Naive thymus-derived CD4-positive, alpha-beta T cell (primary cell): Measurements from ENCODE around the gene PRR23E. TPM values are rescaled to one million over a fixed set of nuclear protein-coding genes. Genes with fewer than 3 reads are reported as not detected.

ENCODE experiments used
- ATAC-seq: fragments of 150-1000 bp; cut with Tn5 transposase; 2 replicates; pipeline ENCODE4 v1.10.0; 2021; ENCODE audit warnings: mild to moderate bottlenecking, moderate library complexity
- CTCF ChIA-PET: fragments of 350-600 bp; sonication (Branson Sonifier 250); formaldehyde crosslinking; loops from one replicate; lab custom pipeline; 2021; ENCODE audit warnings: antibody characterized with exemption; lab: Charles Lee
- POLR2A ChIA-PET: fragments of 350-600 bp; sonication (Branson Sonifier 250); formaldehyde crosslinking; loops from one replicate; lab custom pipeline; 2021; ENCODE audit warnings: antibody characterized with exemption, inconsistent platforms; lab: Charles Lee
- DNase-seq, 9 donors: peaks; one replicate each; pipeline versions ENCODE4 v3.0.0 to v3.0.0-alpha.2; 2020 to 2022; ENCODE audit warnings: mixed read lengths in 1 of 9
- H3K27ac ChIP-seq: one replicate; pipeline ENCODE4 v1.7.0; 2013; ENCODE audit warnings: mild to moderate bottlenecking, low read depth, low read length, moderate library complexity
- H3K27me3 ChIP-seq, 2 donors: one replicate each; pipeline ENCODE4 v1.7.0; 2013; ENCODE audit warnings: low read length in 2 of 2, mild to moderate bottlenecking in 2 of 2, moderate library complexity in 2 of 2; ENCODE audit not compliant: control insufficient read depth in 2 of 2, insufficient read depth in 2 of 2
- H3K36me3 ChIP-seq, 3 experiments: 1 replicate in 2 of 3; 2 replicates in 1 of 3; pipeline ENCODE4 v1.7.0; 2013; ENCODE audit warnings: low read length in 3 of 3, mild to moderate bottlenecking in 3 of 3, moderate library complexity in 1 of 3; ENCODE audit not compliant: insufficient read depth in 3 of 3, control insufficient read depth in 2 of 3
- H3K4me1 ChIP-seq, 2 donors: one replicate each; pipeline ENCODE4 v1.7.0; 2013; ENCODE audit warnings: low read length in 2 of 2, mild to moderate bottlenecking in 2 of 2, moderate library complexity in 1 of 2; ENCODE audit not compliant: control insufficient read depth in 2 of 2, insufficient read depth in 2 of 2
- H3K4me3 ChIP-seq: 2 replicates; pipeline ENCODE4 v1.7.0; 2013; ENCODE audit warnings: mild to moderate bottlenecking, low read length
- H3K9me3 ChIP-seq, 3 experiments: 1 replicate in 2 of 3; 2 replicates in 1 of 3; pipeline ENCODE4 v1.7.0; 2013; ENCODE audit warnings: low read length in 3 of 3; ENCODE audit not compliant: control insufficient read depth in 2 of 3
- H3K27ac Mint-ChIP-seq, 9 donors: one replicate each; pipeline ENCODE4 v1.8.0; 2020 to 2022; ENCODE audit warnings: mixed read lengths in 9 of 9, mild to moderate bottlenecking in 8 of 9, moderate library complexity in 5 of 9, inconsistent platforms in 2 of 9
- H3K27me3 Mint-ChIP-seq, 5 donors: one replicate each; pipeline ENCODE4 v1.8.0; 2021 to 2022; ENCODE audit warnings: mixed read lengths in 5 of 5, mild to moderate bottlenecking in 1 of 5
- H3K36me3 Mint-ChIP-seq, 5 donors: one replicate each; pipeline ENCODE4 v1.8.0; 2020 to 2022; ENCODE audit warnings: mixed read lengths in 5 of 5, mild to moderate bottlenecking in 3 of 5, inconsistent platforms in 1 of 5
- H3K4me1 Mint-ChIP-seq, 7 donors: one replicate each; pipeline ENCODE4 v1.8.0; 2020 to 2022; ENCODE audit warnings: mixed read lengths in 7 of 7, mild to moderate bottlenecking in 3 of 7, inconsistent platforms in 1 of 7
- H3K4me3 Mint-ChIP-seq, 10 donors: one replicate each; pipeline ENCODE4 v1.8.0; 2020 to 2022; ENCODE audit warnings: mild to moderate bottlenecking in 10 of 10, mixed read lengths in 10 of 10, moderate library complexity in 6 of 10, inconsistent platforms in 2 of 10
- H3K9me3 Mint-ChIP-seq, 11 donors: one replicate each; pipeline ENCODE4 v1.8.0; 2020 to 2022; ENCODE audit warnings: mixed read lengths in 11 of 11, mild to moderate bottlenecking in 4 of 11, inconsistent platforms in 1 of 11, moderate library complexity in 1 of 11
- intact Hi-C, 2 donors: fragments of 100-400 bp; cut with micrococcal nuclease; formaldehyde crosslinking; loops; one replicate each; pipeline ENCODE4 v1.15.1; 2023
- polyA plus RNA-seq, 2 donors: library from polyadenylated mRNA; unstranded; fragments of 300-500 nt; fragmentation: Illumina TruSeq; gene quantifications; one replicate each; pipeline ENCODE4 v1.2.3, GENCODE V29; 2021
- total RNA-seq, 6 experiments: library from RNA in 5 of 6; stranded (reverse) in 5 of 6; gene quantifications; 1 replicate in 5 of 6; 2 replicates in 1 of 6; pipeline ENCODE4 v1.2.3 and lab custom pipeline; 2021 to 2026

Gene PRR23E
- total and polyA plus RNA-seq, 7 experiments from 2014 or later = not detected

DNA sequence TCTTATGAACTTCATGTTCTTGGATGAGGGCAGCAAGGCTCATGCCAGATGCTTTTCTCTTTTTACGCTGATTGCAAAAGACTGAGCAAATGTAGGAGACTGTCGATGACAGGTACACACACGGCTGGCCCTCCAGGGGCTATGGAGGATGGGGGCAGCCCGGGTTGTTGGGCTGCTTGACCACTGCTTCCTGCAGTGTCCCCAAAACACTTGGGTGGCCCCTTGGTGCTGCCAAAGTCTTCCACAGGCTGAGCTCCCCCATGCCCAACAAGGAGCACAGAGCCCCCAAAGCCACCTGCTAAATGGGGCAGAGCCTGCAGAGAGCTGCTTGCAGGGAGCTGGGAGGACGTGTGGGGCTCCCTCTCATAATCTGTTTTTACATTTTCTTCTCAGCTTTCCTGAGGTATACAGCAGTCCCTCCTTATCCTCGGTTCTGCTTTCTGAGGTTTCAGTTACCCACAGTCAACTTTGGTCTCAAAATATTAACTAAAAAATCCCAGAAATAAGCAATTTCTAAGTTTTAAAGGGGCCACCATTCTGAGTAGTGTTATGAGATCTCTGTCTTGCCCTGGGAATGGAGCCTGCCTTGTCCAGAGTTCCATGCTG lies 7.3 kb downstream of the PRR23E start:
- H3K4me3 ChIP-seq = no peak overlapping the region
- Mint-ChIP-seq H3K27ac (no peak overlapping the region), H3K27me3 (peaks cover 3 to 33% (median 11%) of the 10 kb centered on the region in 5 donors)

DNA sequence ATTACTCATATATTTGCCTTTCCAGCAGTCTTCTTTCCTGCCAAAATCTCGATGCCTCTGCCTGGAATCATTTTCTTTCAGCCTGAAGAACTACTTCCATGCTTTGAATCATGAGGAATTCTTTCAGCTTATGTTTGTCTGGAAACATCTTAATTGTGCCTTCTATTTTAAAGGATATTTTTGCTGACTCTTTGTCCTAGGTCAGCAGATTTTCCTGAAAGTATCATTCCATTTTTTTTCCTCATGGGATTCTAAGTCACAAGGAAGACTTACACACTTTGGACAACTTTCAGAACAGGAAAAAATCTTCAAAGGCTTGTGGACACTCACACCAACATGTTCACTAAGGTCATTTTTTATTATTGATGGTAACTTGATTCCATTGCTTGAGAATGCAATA lies 10.1 kb downstream of the PRR23E start:
- no peak overlapping the region for H3K27ac ChIP-seq
- H3K4me3 ChIP-seq = no peak overlapping the region
- CTCF ChIA-PET = no interaction called here
- Mint-ChIP-seq H3K27me3 (peaks cover 0 to 23% (median 6%) of the 10 kb centered on the region in 5 donors), H3K36me3 (peaks cover 0 to 4% (median 0%) of the 10 kb centered on the region in 5 donors), H3K27ac (no peak overlapping the region), H3K4me3 (no peak overlapping the region), H3K4me1 (peaks cover 0 to 5% (median 0%) of the 10 kb centered on the region in 7 donors), H3K9me3 (peaks cover 0 to 8% (median 3%) of the 10 kb centered on the region in 11 donors)
- POLR2A ChIA-PET = no interaction called here
- ATAC-seq (no peak), DNase-seq (no peak)
- no peaks in the 10 kb centered on the region for H3K4me1 ChIP-seq
- H3K9me3 ChIP-seq = no peaks in the 10 kb centered on the region
- intact Hi-C loops = no loop called here
- no peaks in the 10 kb centered on the region for H3K36me3 ChIP-seq
- no peaks in the 10 kb centered on the region for H3K27me3 ChIP-seq

More for the DNA sequence above, 7.3 kb downstream of the PRR23E start:
- DNase-seq (no peak), ATAC-seq (no peak)
- Histone ChIP-seq H3K4me1 (no peaks in the 10 kb centered on the region), H3K36me3 (no peaks in the 10 kb centered on the region), H3K27ac (no peak overlapping the region), H3K9me3 (no peaks in the 10 kb centered on the region), H3K27me3 (no peaks in the 10 kb centered on the region)
- no peak overlapping the region for H3K4me3 Mint-ChIP-seq
- H3K9me3 Mint-ChIP-seq = peaks cover 0 to 8% (median 3%) of the 10 kb centered on the region in 11 donors
- CTCF ChIA-PET = no interaction called here
- no peaks in the 10 kb centered on the region for H3K4me1 Mint-ChIP-seq
- POLR2A ChIA-PET = no interaction called here
- H3K36me3 Mint-ChIP-seq = peaks cover 0 to 4% (median 0%) of the 10 kb centered on the region in 5 donors
- intact Hi-C loops = no loop called here

DNA sequence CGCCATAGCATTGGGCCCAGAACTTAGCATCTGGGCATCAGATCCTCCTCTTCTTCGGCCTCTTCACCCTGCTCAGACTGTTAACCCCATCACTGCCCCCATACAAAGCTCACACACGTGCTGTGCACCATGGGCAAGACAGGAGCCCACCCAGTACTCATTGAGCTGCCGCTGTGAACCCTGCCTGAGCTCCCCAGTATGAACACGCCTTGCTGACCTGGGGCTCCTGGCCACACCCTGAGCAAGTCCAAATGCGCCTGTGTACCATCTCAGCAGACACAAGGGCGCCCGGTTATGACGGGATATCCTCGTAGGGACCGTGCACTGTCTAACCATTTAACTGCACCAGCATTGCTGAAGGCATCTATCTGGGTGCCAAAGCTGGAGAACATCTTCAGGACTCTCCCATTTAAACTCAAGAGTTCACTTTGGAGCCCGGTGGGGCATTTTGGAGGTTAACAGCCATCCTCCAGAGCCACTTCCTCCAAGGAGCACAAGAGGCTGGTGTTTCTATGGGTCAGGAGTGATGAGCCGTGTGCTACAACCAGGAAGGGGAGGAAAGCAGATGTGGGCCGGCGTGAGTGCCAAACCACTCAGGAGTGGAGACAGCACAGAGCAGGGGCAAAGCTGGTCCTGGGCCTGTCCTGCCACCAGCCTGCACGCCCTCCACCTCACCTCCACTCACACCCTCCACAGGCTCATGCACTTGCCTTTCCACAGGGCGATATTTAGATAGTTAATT lies 12.1 kb downstream of the PRR23E start:
- H3K27ac Mint-ChIP-seq = no peak overlapping the region
- peaks cover 0 to 8% (median 3%) of the 10 kb centered on the region in 11 donors for H3K9me3 Mint-ChIP-seq
- POLR2A ChIA-PET = no interaction called here
- H3K4me3 ChIP-seq = no peak overlapping the region
- peaks cover 0 to 5% (median 0%) of the 10 kb centered on the region in 7 donors for H3K4me1 Mint-ChIP-seq
- H3K27ac ChIP-seq = no peak overlapping the region
- no peaks in the 10 kb centered on the region for H3K27me3 ChIP-seq
- H3K36me3 Mint-ChIP-seq = peaks cover 0 to 4% (median 0%) of the 10 kb centered on the region in 5 donors
- CTCF ChIA-PET = no interaction called here
- intact Hi-C loops = no loop called here
- ATAC-seq (no peak), DNase-seq (no peak)
- no peaks in the 10 kb centered on the region for H3K4me1 ChIP-seq
- H3K9me3 ChIP-seq = no peaks in the 10 kb centered on the region
- peaks cover 0 to 31% (median 4%) of the 10 kb centered on the region in 5 donors for H3K27me3 Mint-ChIP-seq
- no peak overlapping the region for H3K4me3 Mint-ChIP-seq
- no peaks in the 10 kb centered on the region for H3K36me3 ChIP-seq

DNA sequence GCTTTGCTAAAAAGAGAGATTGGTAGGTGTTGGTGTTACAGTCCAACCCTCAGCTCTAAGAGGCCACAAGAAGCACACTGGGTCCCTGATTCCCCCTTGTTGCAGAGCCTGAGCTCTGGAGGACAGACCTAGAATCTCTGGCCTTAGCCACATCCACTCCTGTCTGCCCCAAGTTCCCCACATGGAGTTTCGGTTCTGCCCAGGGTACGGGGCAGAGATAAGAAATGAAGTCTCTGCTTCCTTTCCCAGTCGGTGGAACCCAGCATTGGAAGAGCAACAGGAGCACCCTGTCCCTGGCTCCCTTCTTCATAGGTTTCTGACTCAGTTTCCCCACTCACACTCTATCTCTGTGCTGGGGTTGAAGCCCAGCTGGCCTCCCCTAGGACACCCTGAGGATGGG lies 13.2 kb downstream of the PRR23E start:
- Histone ChIP-seq H3K4me1 (no peaks in the 10 kb centered on the region), H3K4me3 (no peak overlapping the region), H3K9me3 (no peaks in the 10 kb centered on the region), H3K27ac (no peak overlapping the region), H3K36me3 (no peaks in the 10 kb centered on the region), H3K27me3 (no peaks in the 10 kb centered on the region)
- ATAC-seq (no peak), DNase-seq (no peak)
- Mint-ChIP-seq H3K36me3 (peaks cover 0 to 4% (median 0%) of the 10 kb centered on the region in 5 donors), H3K27ac (no peak overlapping the region), H3K9me3 (peaks cover 0 to 8% (median 3%) of the 10 kb centered on the region in 11 donors), H3K27me3 (peaks cover 0 to 26% (median 4%) of the 10 kb centered on the region in 5 donors), H3K4me1 (peaks cover 0 to 5% (median 0%) of the 10 kb centered on the region in 7 donors), H3K4me3 (no peak overlapping the region)
- POLR2A ChIA-PET = no interaction called here
- intact Hi-C loops = no loop called here
- CTCF ChIA-PET = no interaction called here

DNA sequence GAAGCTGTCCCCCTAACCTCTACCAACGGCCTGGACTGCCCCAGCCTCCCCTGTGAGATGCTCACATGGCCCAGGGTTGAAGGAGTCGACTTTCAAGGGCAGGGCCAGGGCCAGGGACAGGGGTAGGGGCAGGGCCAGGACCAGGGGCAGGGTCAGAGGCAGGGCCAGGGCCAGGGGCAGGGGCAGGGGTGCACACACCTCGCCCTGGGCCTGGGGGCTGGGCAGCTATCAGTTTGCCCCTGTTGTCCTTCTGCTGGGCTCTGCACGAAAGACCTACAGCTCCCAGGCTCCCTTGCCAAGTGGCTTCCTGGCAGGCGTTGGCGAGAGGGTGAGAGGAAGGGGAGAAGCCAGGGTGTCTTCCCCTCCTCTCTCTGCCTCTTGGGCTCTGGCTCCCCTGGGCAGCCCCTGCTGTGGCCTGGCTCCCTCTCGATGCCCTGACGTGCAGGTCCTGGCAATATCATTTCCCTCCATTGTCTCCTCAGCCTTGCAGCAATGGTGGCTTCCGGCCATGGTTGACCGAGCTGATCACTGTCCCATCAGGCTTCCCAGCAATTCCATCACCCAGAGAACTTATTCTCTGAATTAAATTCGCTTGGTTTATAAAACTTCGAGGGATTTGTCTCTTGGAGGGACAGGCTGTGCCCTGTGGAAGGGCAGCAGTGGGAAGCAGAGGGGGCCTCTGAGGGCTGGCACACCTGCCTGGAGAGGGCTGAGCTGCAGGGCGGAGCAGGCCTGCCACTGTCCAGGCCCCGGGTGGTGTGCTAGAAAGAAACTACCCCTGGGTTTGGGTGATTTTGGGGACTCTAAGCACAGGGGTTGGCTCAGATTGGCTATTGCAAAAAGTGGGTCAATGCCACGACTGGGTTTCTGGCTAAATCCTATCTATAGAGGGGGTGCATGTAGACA lies 13.9 kb downstream of the PRR23E start:
- Histone ChIP-seq H3K27me3 (no peaks in the 10 kb centered on the region), H3K27ac (no peak overlapping the region), H3K4me3 (no peak overlapping the region), H3K9me3 (no peaks in the 10 kb centered on the region), H3K36me3 (no peaks in the 10 kb centered on the region), H3K4me1 (no peaks in the 10 kb centered on the region)
- Mint-ChIP-seq H3K36me3 (peaks cover 0 to 4% (median 0%) of the 10 kb centered on the region in 5 donors), H3K4me3 (no peak overlapping the region), H3K4me1 (peaks cover 0 to 5% (median 0%) of the 10 kb centered on the region in 7 donors), H3K27ac (no peak overlapping the region), H3K9me3 (peaks cover 0 to 8% (median 3%) of the 10 kb centered on the region in 11 donors), H3K27me3 (peaks cover 0 to 28% (median 4%) of the 10 kb centered on the region in 5 donors)
- no peak for ATAC-seq
- intact Hi-C loops = no loop called here
- ChIA-PET CTCF (no interaction called here), POLR2A (no interaction called here)
- no peak for DNase-seq

DNA sequence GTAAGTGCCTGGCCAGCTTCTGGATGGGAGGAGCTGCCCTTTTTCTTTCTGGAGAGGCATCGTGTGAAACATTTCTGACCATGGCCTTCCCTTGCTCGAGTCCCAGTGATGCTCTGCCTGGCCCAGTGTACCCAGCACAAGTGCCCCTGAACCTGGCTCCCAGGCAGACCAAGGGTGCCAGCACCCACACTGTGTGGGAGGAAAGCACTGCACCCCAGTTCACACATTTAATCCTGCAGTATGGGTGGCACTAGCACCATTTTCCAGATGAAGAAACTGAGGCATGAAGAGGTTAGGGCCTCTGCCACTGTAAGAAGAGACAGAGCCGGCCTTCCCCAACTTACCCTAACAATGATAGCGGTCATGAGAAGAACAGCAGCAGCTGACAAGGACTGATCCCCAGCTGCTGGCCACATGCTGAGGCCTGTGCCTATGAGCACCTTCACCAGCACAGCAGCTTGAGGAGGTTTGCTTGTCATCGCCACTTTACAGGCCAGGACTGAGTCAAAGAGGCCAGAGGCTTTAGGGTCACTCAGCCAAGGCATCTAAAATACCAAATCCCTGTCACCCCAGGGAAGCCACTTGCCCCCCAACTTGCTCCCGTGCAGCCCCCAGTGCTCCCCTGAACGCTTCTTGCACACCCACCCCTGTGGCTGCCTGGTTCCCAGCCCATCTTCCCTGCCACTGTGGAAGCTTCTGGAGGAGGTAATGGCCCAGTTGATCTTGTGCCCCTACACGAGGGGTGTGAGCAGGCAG lies 15.0 kb downstream of the PRR23E start:
- Mint-ChIP-seq H3K27ac (no peak overlapping the region), H3K4me1 (peaks cover 0 to 5% (median 0%) of the 10 kb centered on the region in 7 donors), H3K36me3 (peaks cover 0 to under 1% (median 0%) of the 10 kb centered on the region in 5 donors), H3K27me3 (peaks cover 3 to 26% (median 5%) of the 10 kb centered on the region in 5 donors), H3K9me3 (peaks cover 0 to 3% (median under 1%) of the 10 kb centered on the region in 11 donors), H3K4me3 (no peak overlapping the region)
- CTCF ChIA-PET = no interaction called here
- no peaks in the 10 kb centered on the region for H3K9me3 ChIP-seq
- ATAC-seq = no peak
- DNase-seq = no peak
- no peak overlapping the region for H3K27ac ChIP-seq
- no peaks in the 10 kb centered on the region for H3K27me3 ChIP-seq
- H3K4me1 ChIP-seq = no peaks in the 10 kb centered on the region
- no peak overlapping the region for H3K4me3 ChIP-seq
- POLR2A ChIA-PET = no interaction called here
- no peaks in the 10 kb centered on the region for H3K36me3 ChIP-seq
- intact Hi-C loops = no loop called here
